ENCODE data around the gene ACTL8. TPM values are rescaled to one million over a fixed set of nuclear protein-coding genes. Genes with fewer than 3 reads are reported as not detected.
"Not testable (repeated sequence)": the region's sequence is repeated elsewhere in the genome, so short reads cannot be mapped to it uniquely, and the experiment has no call there.

Gene ACTL8
- total and polyA plus RNA-seq, 11 donors = not detected

GRCh38 chr1:17743925-17744324 lies 11.2 kb upstream of the ACTL8 start:
- no peak for TF ChIP-seq POLR2A (IDR thresholded peaks at IDR 0.05)
- TF ChIP-seq CTCF (IDR thresholded peaks at IDR 0.05) = no peak
- H3K4me1 ChIP-seq = peaks cover 0 to 12% (median 0%) of the 10 kb centered on the region in 12 donors
- H3K4me3 ChIP-seq = no peak overlapping the region
- intact Hi-C loops (cut with DNase I) = no loop called here
- H3K9me3 ChIP-seq = no peaks in the 10 kb centered on the region
- H3K36me3 ChIP-seq = no peaks in the 10 kb centered on the region
- DNase-seq (peak in 1 of 5 donors; percentile 3), ATAC-seq (no peak)
- no peak overlapping the region for H3K27ac ChIP-seq
- peaks cover 0 to 23% (median 2%) of the 10 kb centered on the region in 9 donors for H3K27me3 ChIP-seq
- 88 to 98% (median 94%) methylated on average over 3 of the region's 3 CpGs for WGBS, 4 donors

- Histone ChIP-seq H3K4me1 (peaks cover 0 to 12% (median 0%) of the 10 kb centered on the region in 12 donors), H3K9me3 (no peaks in the 10 kb centered on the region), H3K27me3 (peaks cover 0 to 22% (median 2%) of the 10 kb centered on the region in 9 donors), H3K4me3 (no peak overlapping the region), H3K36me3 (no peaks in the 10 kb centered on the region), H3K27ac (no peak overlapping the region)
- TF ChIP-seq CTCF (IDR thresholded peaks at IDR 0.05) (no peak), POLR2A (IDR thresholded peaks at IDR 0.05) (no peak)
- 81 to 83% (median 82%) methylated on average over 8 to 11 of the region's 11 CpGs for WGBS, 4 donors
- ATAC-seq (no peak), DNase-seq (peak in 1 of 5 donors; percentile 33)
- intact Hi-C loops (cut with DNase I) = no loop called here
Measured at GRCh38 chr1:17744666-17745478, 10.3 kb upstream of the ACTL8 start.

- H3K36me3 ChIP-seq = no peaks in the 10 kb centered on the region
- ATAC-seq (no peak), DNase-seq (no peak)
- no peak for TF ChIP-seq POLR2A (IDR thresholded peaks at IDR 0.05)
- TF ChIP-seq CTCF (IDR thresholded peaks at IDR 0.05) = no peak
- H3K4me3 ChIP-seq = no peak overlapping the region
- H3K27me3 ChIP-seq = peaks cover 0 to 16% (median 2%) of the 10 kb centered on the region in 9 donors
- H3K9me3 ChIP-seq = no peaks in the 10 kb centered on the region
- 91 to 97% (median 94%) methylated on average over 3 of the region's 3 CpGs for WGBS, 4 donors
- H3K27ac ChIP-seq = no peak overlapping the region
- H3K4me1 ChIP-seq = peaks cover 0 to 12% (median 0%) of the 10 kb centered on the region in 12 donors
- intact Hi-C loops (cut with DNase I) = no loop called here
Measured at GRCh38 chr1:17745479-17745955, 9.6 kb upstream of the ACTL8 start.

- ATAC-seq; intact Hi-C loops (cut with DNase I); H3K9me3 ChIP-seq; H3K27me3 ChIP-seq; H3K36me3 ChIP-seq; H3K4me3 ChIP-seq; DNase-seq; H3K27ac ChIP-seq: not testable (repeated sequence)
- peaks cover 0 to 12% (median 0%) of the 10 kb centered on the region in 12 donors for H3K4me1 ChIP-seq
- WGBS, 4 donors = 68 to 76% (median 75%) methylated on average over 2 of the region's 2 CpGs
Measured at GRCh38 chr1:17746281-17746680, 8.9 kb upstream of the ACTL8 start.

All from heart left ventricle (tissue), 16 donors.